Mesenchymal stem cell (in vitro differentiated cells and primary cell): ENCODE data around the gene AKAP6.

Source experiments
- DNase-seq: peaks from one replicate; pipeline ENCODE4 v3.0.0-alpha.2; 2013
- H2AFZ ChIP-seq: one replicate; pipeline ENCODE4 v1.6.1; 2013; ENCODE audit warnings: low read depth, mild to moderate bottlenecking, control low read depth, inconsistent platforms, low read length, moderate library complexity
- H2AK5ac ChIP-seq: 2 replicates; pipeline ENCODE4 v1.6.1; 2013; ENCODE audit warnings: low read length, moderate library complexity, mild to moderate bottlenecking, inconsistent platforms; ENCODE audit not compliant: severe bottlenecking
- H2BK120ac ChIP-seq: one replicate; pipeline ENCODE4 v1.6.1; 2013; ENCODE audit warnings: low read depth, mild to moderate bottlenecking, inconsistent platforms, low read length, moderate library complexity
- H2BK12ac ChIP-seq, 2 experiments: one replicate each; pipeline ENCODE4 v1.6.1; 2013; ENCODE audit warnings: inconsistent platforms in 2 of 2, low read length in 2 of 2, mild to moderate bottlenecking in 2 of 2, moderate library complexity in 2 of 2, control low read depth in 1 of 2
- H2BK15ac ChIP-seq: one replicate; pipeline ENCODE4 v1.6.1; 2013; ENCODE audit warnings: mild to moderate bottlenecking, low read depth, inconsistent platforms; ENCODE audit not compliant: poor library complexity, severe bottlenecking
- H2BK5ac ChIP-seq: 2 replicates; pipeline ENCODE4 v1.6.1; 2013; ENCODE audit warnings: low read depth, mild to moderate bottlenecking, low read length, control low read depth, inconsistent platforms; ENCODE audit not compliant: poor library complexity, severe bottlenecking
- H3K14ac ChIP-seq, 2 experiments: one replicate each; pipeline ENCODE4 v1.6.1; 2013; ENCODE audit warnings: inconsistent platforms in 2 of 2, low read length in 2 of 2, control low read depth in 1 of 2, mild to moderate bottlenecking in 1 of 2, moderate library complexity in 1 of 2
- H3K18ac ChIP-seq, 2 experiments: one replicate each; pipeline ENCODE4 v1.6.1; 2013; ENCODE audit warnings: inconsistent platforms in 2 of 2, low read length in 2 of 2, control low read depth in 1 of 2, low read depth in 1 of 2, mild to moderate bottlenecking in 1 of 2
- H3K23ac ChIP-seq, 2 experiments: one replicate each; pipeline ENCODE4 v1.6.1; 2013; ENCODE audit warnings: inconsistent platforms in 2 of 2, low read length in 2 of 2, mild to moderate bottlenecking in 2 of 2, moderate library complexity in 2 of 2, control low read depth in 1 of 2
- H3K27ac ChIP-seq: 2 replicates; pipeline ENCODE4 v1.5.1; 2013; ENCODE audit warnings: mild to moderate bottlenecking, moderate library complexity, low read length, control low read depth, inconsistent platforms; ENCODE audit not compliant: poor library complexity, severe bottlenecking
- H3K27me3 ChIP-seq, 2 experiments: 2 replicates each; pipeline versions ENCODE4 v1.6.1 to v1.7.0; 2013; ENCODE audit warnings: low read length in 2 of 2, mild to moderate bottlenecking in 2 of 2, moderate library complexity in 2 of 2, control low read depth in 1 of 2, inconsistent platforms in 1 of 2; ENCODE audit not compliant: control insufficient read depth in 1 of 2, insufficient read depth in 1 of 2
- H3K36me3 ChIP-seq, 2 experiments: 2 replicates each; pipeline versions ENCODE4 v1.6.1 to v1.7.0; 2013; ENCODE audit warnings: low read length in 2 of 2, control low read depth in 1 of 2, inconsistent platforms in 1 of 2, low read depth in 1 of 2, mild to moderate bottlenecking in 1 of 2; ENCODE audit not compliant: insufficient read depth in 2 of 2, control insufficient read depth in 1 of 2
- H3K4ac ChIP-seq, 2 experiments: one replicate each; pipeline ENCODE4 v1.6.1; 2013; ENCODE audit warnings: inconsistent platforms in 2 of 2, low read length in 2 of 2, mild to moderate bottlenecking in 2 of 2, moderate library complexity in 2 of 2, control low read depth in 1 of 2, low read depth in 1 of 2
- H3K4me1 ChIP-seq: 2 replicates; pipeline ENCODE4 v1.6.1; 2013; ENCODE audit warnings: low read depth, low read length, control low read depth; ENCODE audit not compliant: control insufficient read depth, insufficient read depth
- H3K4me2 ChIP-seq: 2 replicates; pipeline ENCODE4 v1.6.1; 2013; ENCODE audit warnings: low read length, mild to moderate bottlenecking, inconsistent platforms; ENCODE audit not compliant: poor library complexity, severe bottlenecking
- H3K4me3 ChIP-seq, 2 experiments: 2 replicates each; pipeline versions ENCODE4 v1.5.1 to v1.7.0; 2013; ENCODE audit warnings: low read length in 2 of 2, mild to moderate bottlenecking in 2 of 2, control low read depth in 1 of 2, low read depth in 1 of 2; ENCODE audit not compliant: insufficient read depth in 1 of 2
- H3K79me1 ChIP-seq: replicated peaks from 2 replicates; pipeline ENCODE4 v1.6.1; 2013; ENCODE audit warnings: mild to moderate bottlenecking, control low read depth, low read length, inconsistent platforms; ENCODE audit not compliant: poor library complexity, severe bottlenecking
- H3K9ac ChIP-seq: 2 replicates; pipeline ENCODE4 v1.7.0; 2013; ENCODE audit warnings: mild to moderate bottlenecking, low read length, moderate library complexity
- H3K9me3 ChIP-seq: 2 replicates; pipeline ENCODE4 v1.7.0; 2013; ENCODE audit warnings: mild to moderate bottlenecking, low read length; ENCODE audit not compliant: control insufficient read depth
- H4K8ac ChIP-seq: one replicate; pipeline ENCODE4 v1.6.1; 2013; ENCODE audit warnings: inconsistent platforms, mild to moderate bottlenecking, low read length, moderate library complexity
- H4K91ac ChIP-seq: one replicate; pipeline ENCODE4 v1.6.1; 2013; ENCODE audit warnings: mild to moderate bottlenecking, low read length, inconsistent platforms
- WGBS: methylation state at CpG from one replicate; pipeline ENCODE4 v1.1.7; 2013; ENCODE audit warnings: mixed read lengths; 5-methylcytosine and 5-hydroxymethylcytosine counted together

AKAP6 gene

DNA sequence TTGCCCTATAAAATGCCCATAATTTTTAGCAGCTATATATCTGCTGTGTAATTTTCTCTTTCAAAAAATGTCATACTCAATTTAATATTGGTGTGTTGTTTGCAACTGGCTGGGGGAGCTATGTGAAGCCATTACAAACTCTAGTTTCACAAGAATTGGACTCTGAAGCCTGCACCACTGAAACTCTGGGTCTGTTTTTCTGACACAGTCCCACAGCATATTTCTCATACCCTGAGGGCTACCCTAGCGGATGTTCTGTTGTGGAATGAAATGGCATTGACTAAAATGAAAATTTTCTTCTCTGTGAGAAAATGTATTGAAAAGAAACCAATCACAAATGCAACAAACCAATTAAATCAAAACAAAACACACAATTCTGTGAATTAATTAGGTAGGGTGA is 325.0 kb downstream of the AKAP6 start:
- Histone ChIP-seq H3K9me3 (no peaks in the 10 kb centered on the region), H2AK5ac (no peak overlapping the region), H3K23ac (no peak overlapping the region), H4K91ac (no peak overlapping the region), H3K14ac (no peak overlapping the region), H3K4me1 (no peaks in the 10 kb centered on the region), H3K79me1 (no peaks in the 10 kb centered on the region), H3K4me3 (no peak overlapping the region), H2AFZ (no peak overlapping the region), H2BK5ac (no peak overlapping the region), H3K18ac (no peak overlapping the region), H3K9ac (no peak overlapping the region), H2BK120ac (no peak overlapping the region), H4K8ac (no peak overlapping the region), H3K36me3 (no peaks in the 10 kb centered on the region), H3K27ac (no peak overlapping the region), H3K4ac (no peak overlapping the region), H2BK12ac (no peak overlapping the region), H2BK15ac (no peak overlapping the region), H3K27me3 (no peaks in the 10 kb centered on the region), H3K4me2 (no peak overlapping the region)
- DNase-seq = no peak
- WGBS = no CpG with 5 or more reads among the region's 1 CpG

DNA sequence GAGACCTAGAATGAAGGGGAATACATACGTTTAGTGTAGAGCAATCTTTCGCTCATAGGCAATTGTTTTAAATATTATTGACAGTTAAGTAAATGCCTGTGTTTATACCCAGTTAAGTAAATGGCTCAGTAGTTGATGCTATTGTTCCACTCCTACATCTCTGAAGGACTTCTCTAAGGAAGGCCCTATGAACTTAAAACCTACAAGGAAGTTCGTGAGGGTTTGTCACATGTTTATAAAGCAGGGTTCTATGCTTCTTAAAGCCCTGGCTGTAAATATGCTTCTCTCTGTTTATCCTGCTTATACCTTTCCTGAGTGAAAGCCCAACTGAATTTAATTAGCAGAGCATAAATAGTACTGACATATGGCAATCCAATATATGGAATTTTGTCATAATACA is 327.5 kb downstream of the AKAP6 start:
- peak overlapping the region in 1 of 2 experiments; percentile 91 for H3K4ac ChIP-seq
- no peaks in the 10 kb centered on the region for H3K9me3 ChIP-seq
- H3K79me1 ChIP-seq = no peaks in the 10 kb centered on the region
- WGBS = no CpG with 5 or more reads among the region's 3 CpGs
- H2BK5ac ChIP-seq = no peak overlapping the region
- H2BK120ac ChIP-seq = peak overlapping the region; percentile 54
- no peak overlapping the region for H3K14ac ChIP-seq
- no peak overlapping the region for H2AFZ ChIP-seq
- H2BK15ac ChIP-seq = no peak overlapping the region
- no peak overlapping the region for H3K27ac ChIP-seq
- H2BK12ac ChIP-seq = no peak overlapping the region
- no peak overlapping the region for H3K23ac ChIP-seq
- H4K91ac ChIP-seq = no peak overlapping the region
- H3K4me1 ChIP-seq = no peaks in the 10 kb centered on the region
- H3K36me3 ChIP-seq = no peaks in the 10 kb centered on the region
- no peak overlapping the region for H3K4me2 ChIP-seq
- no peak overlapping the region for H3K9ac ChIP-seq
- no peak overlapping the region for H3K18ac ChIP-seq
- no peak overlapping the region for H4K8ac ChIP-seq
- H3K27me3 ChIP-seq = no peaks in the 10 kb centered on the region
- H3K4me3 ChIP-seq = no peak overlapping the region
- DNase-seq = peak; percentile 28
- no peak overlapping the region for H2AK5ac ChIP-seq

DNA sequence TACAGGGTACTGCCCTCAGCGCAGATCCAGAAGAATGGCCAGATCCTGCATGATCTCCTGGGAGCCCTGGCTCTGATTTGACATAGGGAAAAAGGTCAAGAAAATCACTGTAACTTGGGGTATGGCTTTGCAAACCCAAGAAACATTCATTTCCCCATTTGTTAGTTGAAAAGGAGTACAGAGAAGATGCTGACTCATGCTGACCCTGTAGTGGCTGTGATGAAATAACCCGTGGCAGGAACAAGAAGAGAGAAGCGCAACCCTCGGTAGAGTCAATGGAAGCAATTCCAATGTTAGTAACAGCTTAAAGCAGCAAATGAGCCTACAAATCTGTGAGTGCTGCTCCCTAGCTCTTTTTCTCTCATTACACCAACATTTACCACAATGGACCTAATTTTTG is 328.0 kb downstream of the AKAP6 start:
- Histone ChIP-seq H3K4me1 (no peaks in the 10 kb centered on the region), H3K36me3 (no peaks in the 10 kb centered on the region), H2AFZ (peak overlapping the region; percentile 60), H3K79me1 (no peaks in the 10 kb centered on the region), H4K8ac (peak overlapping the region; percentile 54), H3K9me3 (no peaks in the 10 kb centered on the region), H2AK5ac (no peak overlapping the region), H3K4me2 (no peak overlapping the region), H3K23ac (no peak overlapping the region), H3K4ac (no peak overlapping the region), H3K14ac (no peak overlapping the region), H3K9ac (peak overlapping the region; percentile 37), H3K27ac (no peak overlapping the region), H2BK5ac (no peak overlapping the region), H3K27me3 (no peaks in the 10 kb centered on the region), H2BK12ac (peak overlapping the region in 1 of 2 experiments; percentile 57), H4K91ac (peak overlapping the region; percentile 9), H2BK15ac (no peak overlapping the region), H3K18ac (peak overlapping the region; percentile 56 to 95), H3K4me3 (no peak overlapping the region), H2BK120ac (peak overlapping the region; percentile 54)
- peak; percentile 88 for DNase-seq
- 24% methylated on average over 4 of the region's 4 CpGs for WGBS

DNA sequence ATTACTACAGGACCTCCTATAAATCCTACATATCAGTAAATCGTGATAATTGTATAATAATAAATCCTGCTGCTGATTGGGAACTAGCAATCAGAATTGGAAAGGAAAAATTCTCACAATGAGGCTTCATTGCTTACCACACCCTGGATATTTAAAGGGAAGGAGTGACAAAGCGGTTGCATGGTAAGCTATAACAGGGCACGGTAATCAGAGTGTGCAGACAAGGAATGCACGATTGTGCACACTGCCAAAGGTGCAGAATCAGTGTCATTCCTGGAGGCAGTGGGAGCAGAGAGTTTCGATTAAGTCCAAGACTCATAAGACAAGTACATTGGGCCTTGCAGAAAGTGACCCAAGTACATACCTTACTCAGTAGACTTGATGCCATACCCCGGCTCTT is 332.1 kb downstream of the AKAP6 start:
- no peaks in the 10 kb centered on the region for H3K9me3 ChIP-seq
- H2AK5ac ChIP-seq = no peak overlapping the region
- DNase-seq = no peak
- no peak overlapping the region for H2AFZ ChIP-seq
- H2BK15ac ChIP-seq = no peak overlapping the region
- H3K18ac ChIP-seq = no peak overlapping the region
- H4K91ac ChIP-seq = no peak overlapping the region
- H3K4me3 ChIP-seq = no peak overlapping the region
- H3K9ac ChIP-seq = no peak overlapping the region
- H2BK12ac ChIP-seq = no peak overlapping the region
- no peaks in the 10 kb centered on the region for H3K36me3 ChIP-seq
- H3K23ac ChIP-seq = no peak overlapping the region
- no peak overlapping the region for H2BK5ac ChIP-seq
- WGBS = 80% methylated on average over 5 of the region's 6 CpGs
- no peak overlapping the region for H2BK120ac ChIP-seq
- H4K8ac ChIP-seq = no peak overlapping the region
- H3K27ac ChIP-seq = no peak overlapping the region
- no peaks in the 10 kb centered on the region for H3K79me1 ChIP-seq
- no peak overlapping the region for H3K4ac ChIP-seq
- no peaks in the 10 kb centered on the region for H3K27me3 ChIP-seq
- no peaks in the 10 kb centered on the region for H3K4me1 ChIP-seq
- H3K14ac ChIP-seq = no peak overlapping the region
- no peak overlapping the region for H3K4me2 ChIP-seq
